Neural progenitor cell (in vitro differentiated cells): ENCODE data around the gene MYOM1. TPM values are rescaled to one million over a fixed set of nuclear protein-coding genes. Genes with fewer than 3 reads are reported as not detected.

ENCODE experiments used
- DNase-seq: peaks from one replicate; pipeline ENCODE4 v3.0.0-alpha.2; 2016; ENCODE audit warnings: low spot score
- H2AFZ ChIP-seq: fragments of 200-600 bp; sonication (generic); replicated peaks from 2 replicates; pipeline ENCODE4 v1.6.1; 2016; ENCODE audit warnings: antibody characterized with exemption
- H3F3A ChIP-seq: fragments of 200-600 bp; sonication (generic); 2 replicates; pipeline ENCODE4 v1.6.1; 2016; ENCODE audit warnings: antibody characterized with exemption, low read depth
- H3K27ac ChIP-seq: fragments of 200-600 bp; sonication (generic); 2 replicates; pipeline ENCODE4 v1.5.1; 2016; ENCODE audit warnings: mild to moderate bottlenecking
- H3K27me3 ChIP-seq: fragments of 200-600 bp; sonication (generic); 2 replicates; pipeline ENCODE4 v1.6.1; 2016; ENCODE audit warnings: mild to moderate bottlenecking, moderate library complexity
- H3K36me3 ChIP-seq: fragments of 200-600 bp; sonication (generic); 2 replicates; pipeline ENCODE4 v1.5.1; 2016
- H3K4me1 ChIP-seq: fragments of 200-600 bp; sonication (generic); 2 replicates; pipeline ENCODE4 v1.6.1; 2016; ENCODE audit warnings: mixed run types
- H3K4me2 ChIP-seq: fragments of 200-600 bp; sonication (generic); 2 replicates; pipeline ENCODE4 v1.6.1; 2016
- H3K4me3 ChIP-seq: fragments of 200-600 bp; sonication (generic); 2 replicates; pipeline ENCODE4 v1.5.1; 2016
- H3K79me2 ChIP-seq: fragments of 200-600 bp; sonication (generic); 2 replicates; pipeline ENCODE4 v1.6.1; 2016; ENCODE audit warnings: low read depth
- H3K9ac ChIP-seq: fragments of 200-600 bp; sonication (generic); 2 replicates; pipeline ENCODE4 v1.6.1; 2016
- H3K9me3 ChIP-seq: fragments of 200-600 bp; sonication (generic); 2 replicates; pipeline ENCODE4 v1.5.1; 2016; ENCODE audit warnings: low read depth
- H4K20me1 ChIP-seq: fragments of 200-600 bp; sonication (generic); 2 replicates; pipeline ENCODE4 v1.6.1; 2016; ENCODE audit warnings: low read depth
- H3K27ac Mint-ChIP-seq: 3 replicates; pipeline ENCODE4 v1.8.0; 2021; ENCODE audit warnings: mixed read lengths
- H3K27me3 Mint-ChIP-seq: 2 replicates; pipeline ENCODE4 v1.8.0; 2022; ENCODE audit warnings: low read depth, mild to moderate bottlenecking, inconsistent platforms, moderate library complexity, mixed read lengths; ENCODE audit not compliant: insufficient read depth
- H3K36me3 Mint-ChIP-seq: 3 replicates; pipeline ENCODE4 v1.8.0; 2021; ENCODE audit warnings: mixed read lengths
- H3K4me1 Mint-ChIP-seq: 3 replicates; pipeline ENCODE4 v1.8.0; 2021; ENCODE audit warnings: mixed read lengths
- H3K4me3 Mint-ChIP-seq: 3 replicates; pipeline ENCODE4 v1.8.0; 2021; ENCODE audit warnings: mild to moderate bottlenecking, moderate library complexity, mixed read lengths
- H3K9me3 Mint-ChIP-seq: 3 replicates; pipeline ENCODE4 v1.8.0; 2020; ENCODE audit warnings: mixed read lengths
- EZH2 ChIP-seq: fragments of 200-600 bp; sonication (generic); IDR thresholded peaks from 2 replicates; pipeline ENCODE4 v1.6.1; 2017; ENCODE audit warnings: antibody characterized with exemption, mild to moderate bottlenecking, moderate library complexity
- EZH2phosphoT487 ChIP-seq: fragments of 200-600 bp; sonication (generic); IDR thresholded peaks from 2 replicates; pipeline ENCODE4 v1.6.1; 2017; ENCODE audit warnings: antibody characterized with exemption
- total RNA-seq: library from RNA; depleted of rRNA; stranded (reverse); fragments of >200 nt; gene quantifications from 2 replicates; pipeline ENCODE4 v1.2.3, GENCODE V29; 2015; ENCODE audit warnings: low replicate concordance
- TF ChIP-seq, protein P1 (sequence below): fragments of 200-600 bp; sonication (generic); IDR thresholded peaks from 2 replicates; pipeline ENCODE4 v1.5.1; 2017; ENCODE audit warnings: antibody characterized with exemption, mild to moderate bottlenecking

MYOM1 gene
- total RNA-seq, 1 donor from 2014 or later, result 0.45 TPM

DNA sequence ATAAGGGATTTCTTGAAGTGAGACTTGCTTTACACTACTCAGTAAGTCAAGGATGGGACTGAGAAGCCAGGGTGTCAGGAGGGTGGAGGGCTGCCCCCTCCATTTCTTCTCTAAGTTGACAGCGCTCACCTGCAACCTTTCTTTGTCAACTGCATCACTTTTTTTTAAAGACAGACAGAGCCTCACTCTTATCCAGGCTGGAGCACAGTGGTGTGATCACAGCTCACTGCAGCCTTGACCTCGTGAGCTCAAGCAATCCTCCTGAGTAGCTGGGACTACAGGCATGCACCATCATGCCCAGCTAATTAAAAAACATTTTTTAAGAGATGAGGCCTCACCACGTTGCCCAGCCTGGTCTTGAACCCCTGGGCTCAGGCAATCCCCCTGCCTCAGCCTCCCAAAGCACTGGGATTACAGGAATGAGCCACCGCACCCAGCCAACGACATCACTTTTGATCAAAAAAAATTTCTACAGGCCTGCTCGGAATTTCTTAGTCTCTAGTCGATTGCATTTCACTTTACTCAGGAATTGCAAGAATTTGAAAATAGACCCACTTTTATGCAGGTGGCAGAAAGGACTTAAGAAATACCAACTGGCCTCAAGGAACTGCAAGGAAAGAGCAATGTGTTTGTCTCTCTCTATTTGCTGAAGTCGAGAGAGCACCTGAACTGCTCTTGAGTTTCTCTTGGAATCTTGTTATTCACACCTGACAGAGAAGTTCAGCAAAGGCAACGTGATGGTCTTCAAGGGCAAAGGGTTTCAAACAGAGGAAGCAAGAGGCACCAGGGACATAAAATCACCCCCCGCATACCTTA is 101.4 kb downstream of the MYOM1 start:
- no peak for DNase-seq
- Mint-ChIP-seq H3K9me3 (no peaks in the 10 kb centered on the region), H3K27me3 (peaks cover 3% of the 10 kb centered on the region), H3K27ac (no peak overlapping the region), H3K4me1 (no peaks in the 10 kb centered on the region), H3K36me3 (no peaks in the 10 kb centered on the region), H3K4me3 (no peak overlapping the region)
- H3K27ac ChIP-seq, result no peak overlapping the region
- no peaks in the 10 kb centered on the region for H3K9me3 ChIP-seq
- H4K20me1 ChIP-seq, result no peaks in the 10 kb centered on the region
- no peaks in the 10 kb centered on the region for H3K27me3 ChIP-seq
- H2AFZ ChIP-seq, result no peak overlapping the region
- no peaks in the 10 kb centered on the region for H3F3A ChIP-seq
- H3K4me3 ChIP-seq, result no peak overlapping the region
- peaks cover 11% of the 10 kb centered on the region for H3K4me1 ChIP-seq
- H3K4me2 ChIP-seq, result no peak overlapping the region
- H3K79me2 ChIP-seq, result no peaks in the 10 kb centered on the region
- no peaks in the 10 kb centered on the region for H3K36me3 ChIP-seq
- no peak overlapping the region for H3K9ac ChIP-seq
- TF ChIP-seq EZH2 (no peak), EZH2phosphoT487 (no peak)
- TF ChIP-seq, protein P1, sequence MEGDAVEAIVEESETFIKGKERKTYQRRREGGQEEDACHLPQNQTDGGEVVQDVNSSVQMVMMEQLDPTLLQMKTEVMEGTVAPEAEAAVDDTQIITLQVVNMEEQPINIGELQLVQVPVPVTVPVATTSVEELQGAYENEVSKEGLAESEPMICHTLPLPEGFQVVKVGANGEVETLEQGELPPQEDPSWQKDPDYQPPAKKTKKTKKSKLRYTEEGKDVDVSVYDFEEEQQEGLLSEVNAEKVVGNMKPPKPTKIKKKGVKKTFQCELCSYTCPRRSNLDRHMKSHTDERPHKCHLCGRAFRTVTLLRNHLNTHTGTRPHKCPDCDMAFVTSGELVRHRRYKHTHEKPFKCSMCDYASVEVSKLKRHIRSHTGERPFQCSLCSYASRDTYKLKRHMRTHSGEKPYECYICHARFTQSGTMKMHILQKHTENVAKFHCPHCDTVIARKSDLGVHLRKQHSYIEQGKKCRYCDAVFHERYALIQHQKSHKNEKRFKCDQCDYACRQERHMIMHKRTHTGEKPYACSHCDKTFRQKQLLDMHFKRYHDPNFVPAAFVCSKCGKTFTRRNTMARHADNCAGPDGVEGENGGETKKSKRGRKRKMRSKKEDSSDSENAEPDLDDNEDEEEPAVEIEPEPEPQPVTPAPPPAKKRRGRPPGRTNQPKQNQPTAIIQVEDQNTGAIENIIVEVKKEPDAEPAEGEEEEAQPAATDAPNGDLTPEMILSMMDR, result no peak

DNA sequence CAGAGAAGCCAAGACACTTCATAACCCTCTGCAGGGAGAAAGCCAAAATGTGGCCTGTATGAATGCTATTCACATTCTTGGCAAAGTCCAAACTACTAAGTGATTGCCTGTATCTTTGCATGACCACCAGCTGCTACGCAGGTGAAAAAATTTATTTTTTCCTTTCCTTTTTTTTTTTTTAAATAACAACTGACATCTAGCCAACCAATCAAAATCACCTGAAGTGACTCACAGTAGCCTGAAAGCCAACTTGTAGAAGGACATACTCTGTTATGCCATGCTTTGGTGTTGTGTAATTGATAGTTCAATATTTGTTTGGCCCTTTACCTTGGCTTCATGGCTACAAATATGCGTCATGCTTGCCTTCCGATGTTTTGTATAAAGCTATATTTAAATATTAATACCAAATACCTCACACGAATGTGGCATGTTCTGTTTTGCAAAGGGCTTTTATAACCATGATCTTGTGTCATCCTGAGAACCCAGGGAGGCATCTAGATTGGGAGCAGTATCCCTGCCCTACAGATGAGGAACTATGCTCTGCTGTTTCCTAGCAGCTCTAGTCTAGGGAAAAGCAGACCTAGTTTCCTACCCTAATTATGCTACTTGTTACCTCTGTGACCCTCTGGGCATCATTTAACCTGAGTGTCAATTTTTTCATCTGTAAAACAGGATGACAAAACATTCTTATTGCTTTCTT is 102.1 kb downstream of the MYOM1 start:
- no peak for TF ChIP-seq EZH2
- TF ChIP-seq, protein P1, result no peak
- no peak for TF ChIP-seq EZH2phosphoT487
- H3K36me3 ChIP-seq, result no peaks in the 10 kb centered on the region
- H3K9ac ChIP-seq, result no peak overlapping the region
- H3K4me1 ChIP-seq, result peaks cover 11% of the 10 kb centered on the region
- no peaks in the 10 kb centered on the region for H3F3A ChIP-seq
- no peak for DNase-seq
- H3K4me2 ChIP-seq, result no peak overlapping the region
- H3K79me2 ChIP-seq, result no peaks in the 10 kb centered on the region
- no peak overlapping the region for H2AFZ ChIP-seq
- no peaks in the 10 kb centered on the region for H4K20me1 ChIP-seq
- Mint-ChIP-seq H3K4me1 (no peaks in the 10 kb centered on the region), H3K27me3 (peaks cover 3% of the 10 kb centered on the region), H3K36me3 (no peaks in the 10 kb centered on the region), H3K9me3 (no peaks in the 10 kb centered on the region), H3K4me3 (no peak overlapping the region), H3K27ac (no peak overlapping the region)
- H3K27ac ChIP-seq, result no peak overlapping the region
- H3K27me3 ChIP-seq, result no peaks in the 10 kb centered on the region
- no peaks in the 10 kb centered on the region for H3K9me3 ChIP-seq
- no peak overlapping the region for H3K4me3 ChIP-seq

DNA sequence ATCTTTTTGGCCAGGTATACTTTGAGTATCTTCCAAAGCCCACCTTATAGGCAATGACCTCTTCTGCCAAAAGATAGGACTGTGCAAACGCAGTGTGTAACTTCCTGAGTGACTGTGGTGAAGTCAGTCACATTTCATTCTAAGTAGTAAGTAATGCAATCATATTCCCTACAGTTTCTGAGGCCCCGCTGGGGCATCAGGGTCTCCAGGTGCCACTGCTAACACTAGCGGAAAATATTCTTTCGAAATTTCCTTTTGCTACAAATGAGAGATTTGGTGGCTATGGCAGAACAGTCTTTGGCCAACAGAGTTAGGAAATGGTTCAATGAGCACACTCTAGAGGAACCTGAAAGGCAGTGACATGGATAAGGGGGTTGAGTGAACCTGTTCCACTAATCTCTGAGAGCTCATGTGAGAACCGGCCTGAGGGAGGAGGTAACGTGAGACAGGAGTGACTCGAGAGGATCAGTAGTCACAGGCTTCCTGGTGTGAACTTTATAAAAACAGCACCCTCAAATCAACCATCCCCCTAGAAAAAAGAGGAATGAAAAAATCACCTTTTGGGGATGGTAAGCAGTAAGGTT is 104.2 kb downstream of the MYOM1 start:
- Histone ChIP-seq H3K4me2 (no peak overlapping the region), H3F3A (no peaks in the 10 kb centered on the region), H2AFZ (no peak overlapping the region), H3K79me2 (no peaks in the 10 kb centered on the region), H4K20me1 (no peaks in the 10 kb centered on the region), H3K4me1 (peaks cover 11% of the 10 kb centered on the region), H3K27ac (no peak overlapping the region), H3K4me3 (no peak overlapping the region), H3K27me3 (no peaks in the 10 kb centered on the region), H3K9ac (no peak overlapping the region), H3K36me3 (no peaks in the 10 kb centered on the region), H3K9me3 (no peaks in the 10 kb centered on the region)
- Mint-ChIP-seq H3K36me3 (no peaks in the 10 kb centered on the region), H3K27me3 (peaks cover 3% of the 10 kb centered on the region), H3K4me1 (no peaks in the 10 kb centered on the region), H3K27ac (no peak overlapping the region), H3K4me3 (no peak overlapping the region), H3K9me3 (no peaks in the 10 kb centered on the region)
- TF ChIP-seq EZH2phosphoT487, result no peak
- TF ChIP-seq, protein P1, result no peak
- no peak for TF ChIP-seq EZH2
- DNase-seq, result no peak
